ENCODE results near the gene PSRC1. TPM values are rescaled to one million over a fixed set of nuclear protein-coding genes. Genes with fewer than 3 reads are reported as not detected.
"Not testable (repeated sequence)": the region's sequence is repeated elsewhere in the genome, so short reads cannot be mapped to it uniquely, and the experiment has no call there.

PSRC1 gene
- total and polyA plus RNA-seq, 4 donors, result 1.3 to 7.8 (median 3.2) TPM

DNA sequence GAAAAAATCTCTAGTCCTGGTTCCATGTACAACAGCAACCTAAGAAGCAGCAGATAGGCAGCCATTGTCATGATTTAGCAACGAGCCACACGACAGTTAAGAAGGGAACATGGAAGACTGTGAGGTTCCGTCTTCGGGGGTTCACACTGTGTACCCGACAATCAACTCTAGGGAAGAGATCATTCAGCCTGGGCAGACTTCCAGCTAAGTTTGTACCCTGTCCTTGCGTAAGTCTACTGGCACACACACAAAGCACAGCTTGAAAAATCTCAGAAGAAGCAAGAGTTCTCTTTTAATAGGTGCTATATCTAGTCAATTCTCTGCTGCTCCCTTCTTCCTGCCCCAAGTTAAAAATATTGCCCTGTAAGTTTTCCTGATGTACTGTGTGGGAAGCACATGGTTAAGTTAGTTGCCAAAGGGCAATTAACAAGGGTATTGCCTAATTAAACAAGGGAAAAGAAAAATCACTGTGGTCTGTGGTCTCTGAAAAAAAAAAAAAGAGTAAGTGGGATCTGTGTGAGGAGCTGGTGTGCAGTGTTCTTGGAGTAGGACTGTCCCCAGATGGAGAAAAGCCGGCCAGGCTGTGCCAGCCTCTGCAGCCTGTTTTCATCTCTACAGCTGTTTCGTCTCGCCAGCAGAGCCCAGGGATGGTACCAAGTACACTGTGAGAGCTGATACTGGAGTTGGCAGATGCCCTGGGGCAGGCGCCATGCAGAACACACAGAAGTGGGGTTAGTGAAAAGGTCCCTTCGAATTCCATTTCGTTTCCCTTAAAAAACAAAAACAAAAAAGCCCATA is 30.2 kb upstream of the PSRC1 start:
- Histone ChIP-seq H3K27me3 (ENCODE audit: control insufficient read depth in 1 of 2, insufficient read depth in 2 of 2, low read length in 1 of 2) (no peaks in the 10 kb centered on the region), H3K27ac (ENCODE audit: low read depth in 1 of 2, low read length in 2 of 2) (no peak overlapping the region), H3K4me3 (ENCODE audit: low read length in 2 of 2) (no peak overlapping the region), H3K36me3 (ENCODE audit: control insufficient read depth in 1 of 2, insufficient read depth in 2 of 2, low read length in 1 of 2) (peaks cover 18 to 34% of the 10 kb centered on the region in 2 donors), H3K4me1 (ENCODE audit: control insufficient read depth in 1 of 2, insufficient read depth in 2 of 2, low read length in 2 of 2) (no peaks in the 10 kb centered on the region), H3K9me3 (ENCODE audit: control insufficient read depth, low read length) (no peaks in the 10 kb centered on the region)
- intact Hi-C loops (cut with DNase I), result no loop called here
- DNase-seq (no peak), ATAC-seq (ENCODE audit: low FRiP score) (no peak)
- WGBS, 2 donors, result 79 to 87% methylated on average over 12 of the region's 12 CpGs

DNA sequence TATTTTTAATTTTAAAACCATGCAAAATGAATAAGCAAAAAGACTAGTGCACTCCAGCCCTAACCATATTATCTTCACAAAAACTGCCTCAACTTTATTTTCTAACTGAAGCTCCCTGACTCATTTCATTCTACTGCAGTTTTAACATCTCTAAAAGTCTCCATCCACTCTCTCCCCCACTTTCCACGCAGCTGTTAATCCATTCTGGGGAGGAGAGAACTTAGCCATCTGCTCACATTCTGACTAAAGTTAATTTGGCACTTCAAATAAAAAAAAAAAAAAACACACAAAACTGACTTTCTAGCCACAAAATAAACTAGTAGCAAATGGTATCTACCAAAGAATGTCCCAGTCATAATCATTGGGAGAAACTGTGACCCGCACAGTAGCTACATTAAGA is 29.3 kb upstream of the PSRC1 start:
- intact Hi-C loops (cut with DNase I), result no loop called here
- Histone ChIP-seq H3K4me1 (ENCODE audit: control insufficient read depth in 1 of 2, insufficient read depth in 2 of 2, low read length in 2 of 2) (no peaks in the 10 kb centered on the region), H3K36me3 (ENCODE audit: control insufficient read depth in 1 of 2, insufficient read depth in 2 of 2, low read length in 1 of 2) (peaks cover 15 to 27% of the 10 kb centered on the region in 2 donors), H3K9me3 (ENCODE audit: control insufficient read depth, low read length) (no peaks in the 10 kb centered on the region), H3K27me3 (ENCODE audit: control insufficient read depth in 1 of 2, insufficient read depth in 2 of 2, low read length in 1 of 2) (no peaks in the 10 kb centered on the region), H3K27ac (ENCODE audit: low read depth in 1 of 2, low read length in 2 of 2) (no peak overlapping the region), H3K4me3 (ENCODE audit: low read length in 2 of 2) (no peak overlapping the region)
- WGBS, 2 donors, result 84 to 91% methylated on average over 2 of the region's 2 CpGs
- DNase-seq, result no peak
- no peak for ATAC-seq (ENCODE audit: low FRiP score)

DNA sequence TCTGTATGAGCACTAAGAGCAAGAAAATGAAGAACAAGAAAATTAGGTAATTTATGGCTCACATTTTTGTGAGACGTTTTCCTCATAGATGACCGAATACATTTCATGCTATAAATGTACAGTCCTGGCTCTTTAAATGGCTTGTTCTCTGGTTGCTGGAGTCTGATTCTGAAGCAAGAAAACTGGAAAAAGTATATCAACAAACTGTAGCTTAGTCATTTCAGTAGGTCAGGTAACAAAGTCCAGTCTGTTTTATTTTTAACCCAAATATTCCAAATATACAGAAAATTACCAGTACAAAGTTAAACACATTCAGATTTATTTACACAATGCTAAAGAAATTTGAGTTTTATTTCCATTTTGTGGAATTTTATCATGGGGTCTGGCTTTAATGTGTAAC is 26.4 kb upstream of the PSRC1 start:
- Histone ChIP-seq H3K27me3 (ENCODE audit: control insufficient read depth in 1 of 2, insufficient read depth in 2 of 2, low read length in 1 of 2) (no peaks in the 10 kb centered on the region), H3K4me3 (ENCODE audit: low read length in 2 of 2) (no peak overlapping the region), H3K4me1 (ENCODE audit: control insufficient read depth in 1 of 2, insufficient read depth in 2 of 2, low read length in 2 of 2) (no peaks in the 10 kb centered on the region), H3K36me3 (ENCODE audit: control insufficient read depth in 1 of 2, insufficient read depth in 2 of 2, low read length in 1 of 2) (peaks cover 11 to 17% of the 10 kb centered on the region in 2 donors), H3K9me3 (ENCODE audit: control insufficient read depth, low read length) (no peaks in the 10 kb centered on the region), H3K27ac (ENCODE audit: low read depth in 1 of 2, low read length in 2 of 2) (no peak overlapping the region)
- DNase-seq (no peak), ATAC-seq (ENCODE audit: low FRiP score) (no peak)
- WGBS, 2 donors, result 46 to 51% methylated on average over 2 of the region's 2 CpGs
- intact Hi-C loops (cut with DNase I), result no loop called here

DNA sequence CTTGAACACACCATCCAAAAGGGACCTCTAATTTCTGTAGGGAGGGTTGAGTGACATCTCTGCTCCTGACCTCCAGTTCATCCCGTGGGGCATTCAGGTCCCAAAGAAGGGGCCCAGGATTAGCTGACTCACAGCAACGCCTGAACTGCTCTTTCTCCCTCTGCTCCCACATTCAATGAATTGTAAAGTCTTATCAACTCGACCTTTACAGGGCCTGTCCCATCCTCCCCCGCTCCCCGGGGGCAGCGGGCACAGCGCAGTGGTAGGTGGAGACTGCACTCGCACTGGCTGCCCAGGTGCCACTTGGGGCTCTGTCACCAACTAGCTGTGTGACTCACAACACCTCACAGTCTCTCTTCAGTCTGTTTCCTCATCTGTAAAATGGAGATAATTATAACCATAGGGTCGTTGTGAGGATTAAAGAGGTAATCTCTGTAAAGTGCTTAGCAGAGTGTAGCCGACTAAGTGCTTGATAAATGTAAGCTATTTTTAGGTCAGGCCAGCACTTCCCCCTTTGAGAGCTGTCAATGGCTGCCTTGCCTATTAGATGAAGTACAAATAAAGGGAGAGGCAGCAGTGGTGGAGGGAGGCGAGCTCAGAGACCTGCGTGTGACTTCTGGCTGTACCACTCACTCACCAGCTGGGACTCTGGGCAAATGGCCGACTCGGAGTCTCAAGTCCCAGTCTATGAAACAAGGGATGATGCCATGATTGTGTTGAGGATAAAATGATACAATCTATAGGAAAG is 24.5 kb upstream of the PSRC1 start:
- no peak for ATAC-seq (ENCODE audit: low FRiP score)
- intact Hi-C loops (cut with DNase I), result no loop called here
- no peaks in the 10 kb centered on the region for H3K4me1 ChIP-seq (ENCODE audit: control insufficient read depth in 1 of 2, insufficient read depth in 2 of 2, low read length in 2 of 2)

DNA sequence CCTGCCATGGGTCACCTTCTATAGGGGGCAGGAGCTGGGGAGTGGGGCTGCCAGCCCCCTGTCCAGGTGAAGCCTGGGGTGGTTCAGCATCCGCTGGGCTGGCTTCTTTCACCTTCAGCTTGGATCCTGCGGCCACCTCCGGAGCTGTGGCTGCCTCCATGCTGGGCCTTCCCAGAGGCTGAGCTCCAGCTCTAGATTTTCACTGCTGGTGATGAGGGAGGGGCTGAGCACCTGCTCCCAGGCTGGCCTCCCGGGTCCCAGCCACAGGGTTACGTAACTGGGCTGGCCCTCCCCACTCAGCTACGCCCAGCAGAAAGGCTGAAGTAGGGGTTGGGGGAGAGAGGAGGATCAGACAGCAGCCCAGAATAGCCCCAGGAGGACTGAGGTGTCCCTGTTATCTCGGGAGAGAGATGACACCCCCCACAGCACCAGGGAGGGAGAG is 23.9 kb upstream of the PSRC1 start, which contains the start of gene MYBPHL:
Gene MYBPHL, minus strand, starts transcription at position 180 of the 442 bp plus-strand sequence. Its CDS starts 20 bp downstream, at position 160.
- ATAC-seq (ENCODE audit: low FRiP score) (no peak), DNase-seq (no peak)
- intact Hi-C loops (cut with DNase I), result no loop called here
- no peaks in the 10 kb centered on the region for H3K9me3 ChIP-seq (ENCODE audit: control insufficient read depth, low read length)
- 72 to 73% methylated on average over 7 of the region's 7 CpGs for WGBS, 2 donors
- H3K4me3 ChIP-seq (ENCODE audit: low read length in 2 of 2), result no peak within 1 kb of the TSS
- H3K27ac ChIP-seq (ENCODE audit: low read depth in 1 of 2, low read length in 2 of 2), result no peak within 1 kb of the TSS
- H3K27me3 ChIP-seq (ENCODE audit: control insufficient read depth in 1 of 2, insufficient read depth in 2 of 2, low read length in 1 of 2), result no peaks in the 10 kb centered on the region
- no peaks in the 10 kb centered on the region for H3K4me1 ChIP-seq (ENCODE audit: control insufficient read depth in 1 of 2, insufficient read depth in 2 of 2, low read length in 2 of 2)
- peaks cover 4 to 9% of the 10 kb centered on the region in 2 donors for H3K36me3 ChIP-seq (ENCODE audit: control insufficient read depth in 1 of 2, insufficient read depth in 2 of 2, low read length in 1 of 2)

More for the DNA sequence above, 24.5 kb upstream of the PSRC1 start:
- H3K27ac ChIP-seq (ENCODE audit: low read depth in 1 of 2, low read length in 2 of 2), result no peak overlapping the region
- no peak for DNase-seq
- H3K36me3 ChIP-seq (ENCODE audit: control insufficient read depth in 1 of 2, insufficient read depth in 2 of 2, low read length in 1 of 2), result peaks cover 4 to 9% of the 10 kb centered on the region in 2 donors
- 49 to 52% methylated on average over 14 of the region's 14 CpGs for WGBS, 2 donors
- no peaks in the 10 kb centered on the region for H3K27me3 ChIP-seq (ENCODE audit: control insufficient read depth in 1 of 2, insufficient read depth in 2 of 2, low read length in 1 of 2)
- H3K9me3 ChIP-seq (ENCODE audit: control insufficient read depth, low read length), result no peaks in the 10 kb centered on the region
- H3K4me3 ChIP-seq (ENCODE audit: low read length in 2 of 2), result no peak overlapping the region

DNA sequence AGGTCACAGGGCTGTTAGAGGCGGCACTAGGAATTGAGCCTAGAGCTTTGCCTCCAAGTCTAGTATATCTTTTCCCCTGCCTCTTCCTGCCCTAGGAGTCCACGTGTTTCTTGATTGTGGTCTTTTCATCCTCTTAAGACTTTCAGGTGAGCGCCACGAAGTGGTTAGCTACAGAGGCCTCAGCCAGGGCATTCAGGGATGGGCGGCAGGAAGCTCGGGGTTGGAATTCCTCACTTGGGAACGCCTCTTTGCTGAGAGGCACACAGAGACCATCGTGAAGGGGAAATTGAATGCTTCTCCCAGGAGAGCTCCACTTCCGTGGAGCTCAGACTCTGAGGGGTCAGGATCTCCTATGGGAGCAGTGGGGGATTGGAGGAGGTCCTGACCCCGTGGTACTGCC is 23.0 kb upstream of the PSRC1 start:
- not testable (repeated sequence) for DNase-seq; H3K27me3 ChIP-seq (ENCODE audit: control insufficient read depth in 1 of 2, insufficient read depth in 2 of 2, low read length in 1 of 2); H3K27ac ChIP-seq (ENCODE audit: low read depth in 1 of 2, low read length in 2 of 2); H3K4me1 ChIP-seq (ENCODE audit: control insufficient read depth in 1 of 2, insufficient read depth in 2 of 2, low read length in 2 of 2); H3K9me3 ChIP-seq (ENCODE audit: control insufficient read depth, low read length); ATAC-seq (ENCODE audit: low FRiP score); H3K4me3 ChIP-seq (ENCODE audit: low read length in 2 of 2); H3K36me3 ChIP-seq (ENCODE audit: control insufficient read depth in 1 of 2, insufficient read depth in 2 of 2, low read length in 1 of 2)
- WGBS, 2 donors, result 39 to 50% methylated on average over 10 of the region's 10 CpGs
- intact Hi-C loops (cut with DNase I), result loop anchor here in 1 of 2 donors (2.0 kb wide), 1 partner anchor 21 kb away; no protein-coding TSS in a partner anchor

DNA sequence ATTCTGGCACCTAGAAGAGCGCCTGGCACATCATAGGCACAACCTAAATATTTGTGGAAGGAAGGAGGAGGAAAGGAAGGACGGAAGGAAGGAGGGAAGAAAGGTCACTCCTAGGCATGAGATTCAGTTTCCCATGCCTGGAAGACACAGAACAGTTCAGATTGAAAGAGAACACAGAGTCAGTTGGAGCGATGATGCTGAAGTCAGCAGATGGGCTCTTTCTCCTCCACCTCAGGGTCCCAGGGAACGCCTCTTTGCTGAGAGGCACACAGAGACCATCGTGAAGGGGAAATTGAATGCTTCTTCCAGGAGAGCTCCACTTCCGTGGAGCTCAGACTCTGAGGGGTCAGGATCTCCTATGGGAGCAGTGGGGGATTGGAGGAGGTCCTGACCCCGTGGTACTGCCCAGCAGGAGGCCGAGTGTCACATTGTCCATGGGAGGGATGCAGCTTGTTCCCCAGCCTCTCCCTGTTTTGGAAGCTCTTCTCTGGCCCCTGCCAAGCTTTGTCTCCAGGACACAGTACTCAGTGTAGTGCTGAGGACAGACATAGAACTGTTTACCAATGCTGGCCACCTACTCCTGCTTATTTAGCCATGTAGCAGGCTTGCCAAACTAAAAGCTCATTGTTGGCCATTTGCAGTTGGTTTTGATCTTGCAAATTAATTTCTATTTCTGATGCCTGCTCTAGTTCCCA is 21.4 kb upstream of the PSRC1 start:
- Histone ChIP-seq H3K36me3 (ENCODE audit: control insufficient read depth in 1 of 2, insufficient read depth in 2 of 2, low read length in 1 of 2) (no peaks in the 10 kb centered on the region), H3K4me1 (ENCODE audit: control insufficient read depth in 1 of 2, insufficient read depth in 2 of 2, low read length in 2 of 2) (no peaks in the 10 kb centered on the region), H3K4me3 (ENCODE audit: low read length in 2 of 2) (no peak overlapping the region), H3K9me3 (ENCODE audit: control insufficient read depth, low read length) (no peaks in the 10 kb centered on the region), H3K27me3 (ENCODE audit: control insufficient read depth in 1 of 2, insufficient read depth in 2 of 2, low read length in 1 of 2) (no peaks in the 10 kb centered on the region), H3K27ac (ENCODE audit: low read depth in 1 of 2, low read length in 2 of 2) (no peak overlapping the region)
- WGBS, 2 donors, result 53 to 55% methylated on average over 8 of the region's 8 CpGs
- DNase-seq (no peak), ATAC-seq (ENCODE audit: low FRiP score) (no peak)
- intact Hi-C loops (cut with DNase I), result loop anchor here in 1 of 2 donors (2.0 kb wide), 1 partner anchor 20 kb away; no protein-coding TSS in a partner anchor

DNA sequence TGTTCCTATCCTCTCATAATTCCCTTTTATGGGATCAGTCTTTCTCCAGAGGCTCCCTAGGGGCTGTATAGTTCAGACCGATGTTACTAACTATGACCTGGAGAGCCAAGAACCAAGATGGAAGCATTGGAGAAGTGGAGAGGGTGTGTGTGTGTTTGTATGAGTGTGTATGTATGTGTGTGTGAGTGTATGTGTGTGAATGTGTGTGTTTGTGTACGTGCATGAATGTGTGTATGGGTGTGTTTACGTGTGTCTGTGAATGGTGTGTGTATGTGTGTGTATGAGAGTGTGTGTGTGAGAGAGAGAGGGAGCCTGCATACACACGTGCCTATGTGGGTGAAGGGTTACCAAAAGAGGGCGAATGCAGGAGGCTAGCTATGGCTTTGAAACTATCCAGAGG is 18.9 kb upstream of the PSRC1 start:
- 87 to 88% methylated on average over 5 of the region's 5 CpGs for WGBS, 2 donors
- Histone ChIP-seq H3K27ac (ENCODE audit: low read depth in 1 of 2, low read length in 2 of 2) (no peak overlapping the region), H3K9me3 (ENCODE audit: control insufficient read depth, low read length) (no peaks in the 10 kb centered on the region), H3K4me1 (ENCODE audit: control insufficient read depth in 1 of 2, insufficient read depth in 2 of 2, low read length in 2 of 2) (no peaks in the 10 kb centered on the region), H3K4me3 (ENCODE audit: low read length in 2 of 2) (no peak overlapping the region), H3K27me3 (ENCODE audit: control insufficient read depth in 1 of 2, insufficient read depth in 2 of 2, low read length in 1 of 2) (no peaks in the 10 kb centered on the region), H3K36me3 (ENCODE audit: control insufficient read depth in 1 of 2, insufficient read depth in 2 of 2, low read length in 1 of 2) (no peaks in the 10 kb centered on the region)
- no peak for DNase-seq
- no peak for ATAC-seq (ENCODE audit: low FRiP score)
- intact Hi-C loops (cut with DNase I), result no loop called here

All from aorta (tissue), 5 donors.